ENCODE measurements around the gene DST. TPM values are rescaled to one million over a fixed set of nuclear protein-coding genes. Genes with fewer than 3 reads are reported as not detected.
A peak's percentile ranks its signal among the peaks of the same experiment; 100 is the strongest.

DST gene
- polyA plus RNA-seq, 1 of the 3 experiments (the other 2 are of a cell fraction): 64.3 TPM

- TF ChIP-seq, protein P1, sequence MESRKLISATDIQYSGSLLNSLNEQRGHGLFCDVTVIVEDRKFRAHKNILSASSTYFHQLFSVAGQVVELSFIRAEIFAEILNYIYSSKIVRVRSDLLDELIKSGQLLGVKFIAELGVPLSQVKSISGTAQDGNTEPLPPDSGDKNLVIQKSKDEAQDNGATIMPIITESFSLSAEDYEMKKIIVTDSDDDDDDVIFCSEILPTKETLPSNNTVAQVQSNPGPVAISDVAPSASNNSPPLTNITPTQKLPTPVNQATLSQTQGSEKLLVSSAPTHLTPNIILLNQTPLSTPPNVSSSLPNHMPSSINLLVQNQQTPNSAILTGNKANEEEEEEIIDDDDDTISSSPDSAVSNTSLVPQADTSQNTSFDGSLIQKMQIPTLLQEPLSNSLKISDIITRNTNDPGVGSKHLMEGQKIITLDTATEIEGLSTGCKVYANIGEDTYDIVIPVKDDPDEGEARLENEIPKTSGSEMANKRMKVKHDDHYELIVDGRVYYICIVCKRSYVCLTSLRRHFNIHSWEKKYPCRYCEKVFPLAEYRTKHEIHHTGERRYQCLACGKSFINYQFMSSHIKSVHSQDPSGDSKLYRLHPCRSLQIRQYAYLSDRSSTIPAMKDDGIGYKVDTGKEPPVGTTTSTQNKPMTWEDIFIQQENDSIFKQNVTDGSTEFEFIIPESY (IDR thresholded peaks at IDR 0.05; ENCODE audit: borderline replicate concordance, low read depth): no peak
- TF ChIP-seq TCF12 (IDR thresholded peaks at IDR 0.05) (no peak), YY1 (IDR thresholded peaks at IDR 0.05; ENCODE audit: low read depth) (no peak), USF2 (IDR thresholded peaks at IDR 0.05; ENCODE audit: borderline replicate concordance, low read depth, low read length) (no peak), SIN3A (IDR thresholded peaks at IDR 0.05; ENCODE audit: borderline replicate concordance, low read depth, low read length) (no peak), JUND (IDR thresholded peaks at IDR 0.05) (no peak)
- TF ChIP-seq, protein P2, sequence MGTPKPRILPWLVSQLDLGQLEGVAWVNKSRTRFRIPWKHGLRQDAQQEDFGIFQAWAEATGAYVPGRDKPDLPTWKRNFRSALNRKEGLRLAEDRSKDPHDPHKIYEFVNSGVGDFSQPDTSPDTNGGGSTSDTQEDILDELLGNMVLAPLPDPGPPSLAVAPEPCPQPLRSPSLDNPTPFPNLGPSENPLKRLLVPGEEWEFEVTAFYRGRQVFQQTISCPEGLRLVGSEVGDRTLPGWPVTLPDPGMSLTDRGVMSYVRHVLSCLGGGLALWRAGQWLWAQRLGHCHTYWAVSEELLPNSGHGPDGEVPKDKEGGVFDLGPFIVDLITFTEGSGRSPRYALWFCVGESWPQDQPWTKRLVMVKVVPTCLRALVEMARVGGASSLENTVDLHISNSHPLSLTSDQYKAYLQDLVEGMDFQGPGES (IDR thresholded peaks at IDR 0.05; ENCODE audit: low read depth, low read length): no peak
- TF ChIP-seq, protein P3, sequence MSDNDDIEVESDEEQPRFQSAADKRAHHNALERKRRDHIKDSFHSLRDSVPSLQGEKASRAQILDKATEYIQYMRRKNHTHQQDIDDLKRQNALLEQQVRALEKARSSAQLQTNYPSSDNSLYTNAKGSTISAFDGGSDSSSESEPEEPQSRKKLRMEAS (IDR thresholded peaks at IDR 0.05; ENCODE audit: low read depth): no peak
Measured at GRCh38 chr6:56518995-56519767, 123.5 kb downstream of the DST start (continued).

GRCh38 chr6:56517155-56517745, 125.4 kb downstream of the DST start:
- Histone ChIP-seq H3K9ac (no peak overlapping the region), H3K27me3 (ENCODE audit: insufficient read depth) (no peaks in the 10 kb centered on the region), H3K9me2 (no peaks in the 10 kb centered on the region), H2AFZ (ENCODE audit: low read depth) (no peak overlapping the region), H3K27ac (ENCODE audit: low read depth in 2 of 2, low read length in 1 of 2) (peak overlapping the region; percentile 39 to 64; a peak in 3 of 4 replicates), H3K4me3 (ENCODE audit: low read depth in 2 of 2, low read length in 1 of 2) (no peak overlapping the region), H3K36me3 (replicated peaks in 1 of 2; ENCODE audit: control insufficient read depth in 1 of 2, insufficient read depth in 2 of 2, low read length in 1 of 2) (peaks cover 79 to 100% of the 10 kb centered on the region in 2 experiments), H3K79me2 (ENCODE audit: insufficient read depth) (peaks cover 65% of the 10 kb centered on the region), H3K4me1 (ENCODE audit: control insufficient read depth in 1 of 2, insufficient read depth in 2 of 2, low read depth in 1 of 2, low read length in 1 of 2) (peaks cover 5 to 10% of the 10 kb centered on the region in 2 experiments; a peak in 3 of 4 replicates), H3K4me2 (no peak overlapping the region; the same call in 1 of the 2 replicates), H4K20me1 (ENCODE audit: insufficient read depth) (no peaks in the 10 kb centered on the region), H3K9me3 (no peaks in the 10 kb centered on the region), H3F3A (replicated peaks; ENCODE audit: insufficient read depth) (peaks cover 9% of the 10 kb centered on the region)
- 66% methylated on average over 5 of the region's 5 CpGs for WGBS (ENCODE audit: low lambda C conversion rate)
- no peak for DNase-seq
- POLR2A ChIA-PET: no interaction called here
- CTCF ChIA-PET: interaction anchor here (0.8 to 1.3 kb wide), 4 partner anchors 20 to 78 kb away, joined by 3 to 4 read pairs (median 3); no protein-coding TSS in a partner anchor
- 0 out of 4 replicates have a peak, but pooled peaks of 1 of the 2 experiments have one; percentile 29 for TF ChIP-seq EP300 (IDR thresholded peaks at IDR 0.05; ENCODE audit: borderline replicate concordance in 1 of 2, low read depth in 1 of 2, low read length in 1 of 2)
- no peak for TF ChIP-seq USF1 (IDR thresholded peaks at IDR 0.05; ENCODE audit: borderline replicate concordance, low read depth)
- TF ChIP-seq TCF12 (IDR thresholded peaks at IDR 0.05): peak; percentile 68
- TF ChIP-seq REST (IDR thresholded peaks at IDR 0.05; ENCODE audit: low read depth, low read length): no peak
- TF ChIP-seq POLR2AphosphoS5 (IDR thresholded peaks at IDR 0.05; ENCODE audit: low read depth, low read length): 0 out of 2 replicates have a peak, but pooled peaks have one; percentile 19
- TF ChIP-seq MEF2A (IDR thresholded peaks at IDR 0.05; ENCODE audit: borderline replicate concordance, low read depth): no peak
- TF ChIP-seq, protein P4, sequence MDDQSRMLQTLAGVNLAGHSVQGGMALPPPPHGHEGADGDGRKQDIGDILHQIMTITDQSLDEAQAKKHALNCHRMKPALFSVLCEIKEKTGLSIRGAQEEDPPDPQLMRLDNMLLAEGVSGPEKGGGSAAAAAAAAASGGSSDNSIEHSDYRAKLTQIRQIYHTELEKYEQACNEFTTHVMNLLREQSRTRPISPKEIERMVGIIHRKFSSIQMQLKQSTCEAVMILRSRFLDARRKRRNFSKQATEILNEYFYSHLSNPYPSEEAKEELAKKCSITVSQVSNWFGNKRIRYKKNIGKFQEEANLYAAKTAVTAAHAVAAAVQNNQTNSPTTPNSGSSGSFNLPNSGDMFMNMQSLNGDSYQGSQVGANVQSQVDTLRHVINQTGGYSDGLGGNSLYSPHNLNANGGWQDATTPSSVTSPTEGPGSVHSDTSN (IDR thresholded peaks at IDR 0.05): peak; percentile 42; the same call in 1 of the 2 replicates
- TF ChIP-seq TEAD4 (IDR thresholded peaks at IDR 0.05; ENCODE audit: borderline replicate concordance, insufficient read depth): no peak
- TF ChIP-seq RXRA (IDR thresholded peaks at IDR 0.05; ENCODE audit: borderline replicate concordance, low read depth): 0 out of 2 replicates have a peak, but pooled peaks have one; percentile 10
- no peak for TF ChIP-seq FOXJ3 (CRISPR knock-in tag; IDR thresholded peaks at IDR 0.05)

Measured in SK-N-SH (cell line).